HG03432 (cell line): ENCODE measurements around the gene GNL3L.
"Not testable (repeated sequence)": the region's sequence is repeated elsewhere in the genome, so short reads cannot be mapped to it uniquely, and the experiment has no call there.

Source experiments
- ATAC-seq: cut with Tn5 transposase; IDR thresholded peaks from one replicate; pipeline ENCODE4 v1.9.1; 2021; ENCODE audit warnings: mild to moderate bottlenecking, moderate library complexity; ENCODE audit not compliant: unreplicated experiment

The GNL3L gene

DNA sequence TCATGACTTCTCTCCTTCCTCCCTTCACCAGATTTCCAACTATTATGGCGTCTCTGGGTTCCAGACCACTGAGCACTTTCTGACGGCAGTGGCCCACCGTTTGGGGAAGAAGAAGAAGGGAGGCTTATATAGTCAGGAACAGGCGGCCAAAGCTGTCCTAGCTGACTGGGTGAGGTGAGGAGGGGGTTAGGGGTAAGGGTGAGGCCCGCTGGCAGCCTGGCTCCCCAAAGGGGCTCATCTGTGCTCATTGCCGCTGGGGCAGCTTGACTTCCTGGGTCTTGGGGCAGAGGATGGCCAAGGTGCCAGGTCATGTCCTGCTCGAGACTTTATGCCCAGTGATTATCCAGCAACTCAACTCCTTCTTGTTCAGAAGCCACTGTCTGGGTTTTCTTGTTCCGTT is 21.8 kb downstream of the GNL3L start:
- no peak for ATAC-seq

DNA sequence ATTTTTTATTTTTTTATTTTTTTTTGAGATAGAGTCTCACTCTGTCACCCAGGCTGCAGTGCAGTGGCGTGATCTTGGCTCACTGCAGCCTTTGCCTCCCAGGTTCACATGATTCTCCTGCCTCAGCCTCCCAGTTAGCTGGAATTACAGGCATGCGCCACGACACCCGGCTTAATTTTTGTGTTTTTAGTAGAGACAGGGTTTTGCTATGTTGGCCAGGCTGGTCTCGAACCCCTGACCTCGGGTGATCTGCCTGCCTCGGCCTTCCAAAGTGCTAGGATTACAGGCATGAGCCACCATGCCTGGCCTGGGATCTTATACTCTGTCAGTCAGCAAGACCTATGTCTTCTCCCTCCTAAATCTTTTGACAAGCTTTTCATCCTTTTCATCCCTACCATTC is 25.0 kb downstream of the GNL3L start:
- not testable (repeated sequence) for ATAC-seq

DNA sequence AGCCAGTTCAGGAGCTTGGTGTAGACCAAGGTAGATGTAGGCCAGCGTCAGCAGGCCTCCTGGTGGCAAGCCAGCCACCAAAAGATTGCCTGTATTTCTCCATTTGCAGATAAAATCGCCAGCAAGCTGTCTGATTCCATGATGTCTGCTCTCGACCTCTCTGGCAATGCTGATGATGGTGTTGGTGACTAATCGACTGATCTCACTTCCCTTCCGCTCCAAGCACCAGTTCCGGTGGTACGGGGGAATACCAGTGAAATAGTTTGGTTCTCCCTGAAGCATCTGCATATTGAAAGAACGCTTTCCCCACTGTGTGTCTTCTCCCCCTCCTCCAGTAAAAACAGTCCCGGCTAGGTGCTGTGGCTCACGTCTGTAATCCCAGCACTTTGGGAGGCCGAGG is 30.4 kb downstream of the GNL3L start:
- ATAC-seq, result no peak

DNA sequence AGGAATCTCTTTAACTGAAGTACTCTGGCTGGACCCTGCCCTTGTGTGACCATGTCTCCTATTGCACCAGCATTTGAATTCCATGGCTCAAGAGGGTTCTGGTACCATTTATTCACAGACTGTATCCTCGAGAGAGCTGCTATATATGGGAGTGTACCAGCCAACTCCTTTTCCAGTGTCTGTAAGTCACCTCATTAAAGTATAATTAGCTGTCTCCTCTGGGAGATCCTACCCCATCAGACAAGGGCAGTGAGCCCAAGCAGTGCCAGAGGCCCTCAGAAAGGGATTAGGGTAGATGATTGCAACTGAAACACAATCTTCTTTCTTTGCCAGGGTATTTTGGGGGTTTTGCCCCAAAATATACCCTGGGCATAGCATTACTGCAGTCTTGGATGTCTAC is 31.6 kb downstream of the GNL3L start:
- no peak for ATAC-seq

DNA sequence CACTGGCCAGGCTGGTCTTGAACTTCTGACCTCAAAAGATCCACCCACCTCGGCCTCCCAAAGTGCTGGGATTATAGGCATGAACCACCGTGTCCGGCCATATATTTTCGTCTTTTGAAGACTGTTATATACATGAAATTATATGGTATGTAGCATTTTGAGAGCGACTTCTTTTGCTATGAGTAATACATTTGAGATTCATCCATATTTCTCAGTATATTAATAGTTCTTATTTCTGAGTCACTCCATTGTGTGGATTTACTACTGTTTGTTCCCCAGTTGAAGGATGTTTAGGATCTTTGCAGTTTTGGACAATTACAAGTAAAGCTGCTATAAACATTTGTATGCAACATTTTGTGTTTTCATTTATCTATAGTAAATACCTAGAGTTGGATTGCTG is 34.9 kb downstream of the GNL3L start:
- no peak for ATAC-seq

DNA sequence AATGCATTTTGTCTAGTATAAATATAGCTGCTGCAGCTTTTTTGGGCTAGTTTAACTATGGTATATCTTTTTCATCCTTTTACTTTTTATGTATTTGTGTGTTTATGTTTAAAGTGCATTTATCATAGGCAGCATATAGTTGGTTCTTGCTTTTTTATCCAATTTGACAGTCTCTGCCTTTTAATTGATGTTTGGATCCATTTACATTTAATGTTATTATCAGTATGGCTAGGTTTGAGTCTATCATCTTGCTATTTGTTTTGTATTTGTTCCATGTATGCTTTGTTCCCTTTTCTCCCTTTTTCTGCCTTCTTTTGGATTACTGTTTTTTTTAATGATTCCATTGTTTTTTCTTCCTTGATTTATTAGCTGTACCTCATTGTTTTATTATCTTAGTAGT is 40.3 kb downstream of the GNL3L start:
- no peak for ATAC-seq

DNA sequence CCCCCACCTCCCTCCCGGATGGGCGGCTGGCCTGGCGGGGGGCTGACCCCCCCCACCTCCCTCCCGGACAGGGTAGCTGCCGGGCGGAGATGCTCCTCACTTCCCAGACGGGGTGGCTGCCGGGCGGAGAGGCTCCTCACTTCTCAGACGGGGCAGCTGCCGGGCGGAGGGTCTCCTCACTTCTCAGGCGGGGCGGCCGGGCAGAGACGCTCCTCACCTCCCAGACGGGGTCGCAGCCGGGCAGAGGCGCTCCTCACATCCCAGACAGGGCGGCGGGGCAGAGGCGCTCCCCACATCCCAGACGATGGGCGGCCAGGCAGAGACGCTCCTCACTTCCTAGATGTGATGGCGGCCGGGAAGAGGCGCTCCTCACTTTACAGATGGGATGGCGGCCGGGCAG is 42.6 kb downstream of the GNL3L start:
- not testable (repeated sequence) for ATAC-seq

DNA sequence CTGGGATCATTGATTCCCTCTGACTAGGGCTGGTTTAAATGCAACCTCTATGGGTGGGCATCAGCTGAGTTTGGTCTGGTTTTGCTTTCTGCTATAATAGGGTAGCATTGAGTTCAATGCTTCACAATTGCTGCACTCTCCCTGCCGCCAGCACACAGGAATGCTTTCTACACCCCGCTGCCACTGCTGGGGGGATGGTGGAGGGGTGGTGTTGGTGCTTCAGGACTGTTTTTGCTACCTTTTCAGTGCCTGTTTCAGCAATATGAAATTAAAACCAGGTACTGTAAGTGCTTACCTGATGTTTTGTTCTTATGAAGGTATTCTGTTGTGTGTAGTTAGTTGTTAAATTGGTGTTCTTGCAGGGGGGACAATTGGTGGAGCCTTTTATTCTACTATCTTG is 67.7 kb downstream of the GNL3L start:
- ATAC-seq, result no peak

DNA sequence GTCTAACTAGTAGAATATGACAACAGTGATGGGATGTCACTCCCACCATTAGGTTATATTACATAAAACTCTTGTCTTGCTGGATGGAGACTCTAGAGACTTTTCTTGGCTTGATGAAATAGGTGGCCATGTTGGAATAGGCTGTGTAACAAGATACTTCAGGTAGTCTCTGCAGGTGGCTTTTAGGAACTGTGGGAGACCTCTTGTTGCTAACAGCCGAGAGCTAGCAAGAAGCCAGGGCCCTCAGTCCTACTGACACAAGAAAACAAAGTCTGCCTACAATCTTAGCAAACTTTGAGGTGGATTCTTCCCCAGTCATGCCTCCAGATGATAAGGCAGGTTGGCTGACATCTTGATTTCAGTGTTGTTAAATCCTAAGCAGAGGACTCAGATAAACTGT is 72.5 kb downstream of the GNL3L start:
- ATAC-seq, result no peak
